ENCODE measurements around the gene IQGAP2.
"Not testable (repeated sequence)": the region's sequence is repeated elsewhere in the genome, so short reads cannot be mapped to it uniquely, and the experiment has no call there.

Gene IQGAP2

DNA sequence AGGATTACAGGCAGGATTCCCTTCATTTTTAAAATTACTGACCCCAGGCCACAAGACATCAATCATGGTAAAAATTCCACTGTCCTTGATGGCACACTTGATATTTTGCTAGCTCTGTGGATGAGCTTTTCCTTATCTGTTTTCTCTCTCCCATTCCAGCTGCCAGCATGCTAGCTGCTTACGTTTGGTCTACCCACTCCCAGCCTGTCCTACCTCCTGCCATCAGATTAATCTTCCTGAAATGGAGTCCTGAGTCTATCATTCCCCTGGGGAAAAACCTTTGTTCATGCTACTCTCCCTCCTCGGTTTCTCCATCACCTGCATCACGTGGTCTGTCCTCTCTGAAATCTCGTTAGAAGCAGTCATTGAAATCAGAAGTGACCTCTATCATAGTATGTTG lies 111.2 kb downstream of the IQGAP2 start:
- FAIRE-seq = no peak

DNA sequence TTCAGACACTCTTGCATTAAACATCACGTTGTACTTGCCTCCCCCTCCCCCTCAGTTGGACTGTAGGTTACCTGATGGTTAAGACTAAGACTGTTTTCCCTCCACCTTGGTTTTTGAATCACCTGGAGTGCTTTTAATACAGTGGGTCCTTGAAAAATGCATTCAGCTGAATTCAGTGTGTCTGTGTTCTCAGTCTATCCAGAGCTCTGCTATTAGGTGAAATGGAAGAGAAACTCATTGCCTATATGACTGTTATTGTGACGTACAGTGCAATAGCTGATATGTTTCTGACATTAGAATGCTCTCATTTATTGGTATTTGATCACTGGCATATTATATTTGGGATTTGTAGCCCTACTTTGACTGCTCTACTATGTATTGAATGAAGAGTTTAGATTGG lies 111.6 kb downstream of the IQGAP2 start:
- FAIRE-seq = no peak

DNA sequence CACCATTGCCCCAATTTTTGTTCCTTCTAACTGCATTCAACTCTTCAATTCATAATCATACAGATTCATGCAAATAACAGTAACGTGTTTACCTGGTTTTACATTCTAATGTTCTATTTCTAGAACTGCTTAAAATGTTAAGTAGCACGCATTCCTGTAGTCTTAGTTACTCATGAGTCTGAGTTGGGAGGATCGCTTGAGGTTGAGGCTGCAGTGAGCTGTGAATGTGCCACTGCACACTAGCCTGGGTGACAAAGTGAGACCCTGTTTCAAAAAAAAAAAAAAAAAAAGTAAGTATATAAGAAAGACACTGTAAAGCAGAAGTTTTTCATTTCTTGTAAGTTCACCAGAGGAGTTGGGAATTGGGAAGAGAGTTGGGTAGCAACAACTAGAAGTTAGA lies 114.2 kb downstream of the IQGAP2 start:
- FAIRE-seq = no peak

DNA sequence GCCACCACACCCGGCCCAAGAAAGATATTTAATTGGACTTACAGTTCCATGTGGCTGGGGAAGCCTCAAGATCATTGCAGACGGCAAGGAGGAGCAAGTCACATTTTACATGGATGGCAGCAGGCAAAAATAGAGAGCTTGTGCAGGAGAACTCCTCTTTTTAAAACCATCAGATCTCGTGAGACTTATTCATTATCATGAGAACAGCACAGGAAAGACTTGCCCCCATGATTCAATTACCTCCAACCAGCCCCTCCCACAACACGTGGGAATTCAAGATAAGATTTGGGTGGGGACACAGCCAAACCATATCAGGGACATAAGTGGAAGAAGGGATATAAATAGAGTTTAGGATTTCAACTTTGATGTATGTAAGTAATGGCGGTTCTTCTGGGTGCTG lies 115.2 kb downstream of the IQGAP2 start:
- FAIRE-seq = not testable (repeated sequence)

DNA sequence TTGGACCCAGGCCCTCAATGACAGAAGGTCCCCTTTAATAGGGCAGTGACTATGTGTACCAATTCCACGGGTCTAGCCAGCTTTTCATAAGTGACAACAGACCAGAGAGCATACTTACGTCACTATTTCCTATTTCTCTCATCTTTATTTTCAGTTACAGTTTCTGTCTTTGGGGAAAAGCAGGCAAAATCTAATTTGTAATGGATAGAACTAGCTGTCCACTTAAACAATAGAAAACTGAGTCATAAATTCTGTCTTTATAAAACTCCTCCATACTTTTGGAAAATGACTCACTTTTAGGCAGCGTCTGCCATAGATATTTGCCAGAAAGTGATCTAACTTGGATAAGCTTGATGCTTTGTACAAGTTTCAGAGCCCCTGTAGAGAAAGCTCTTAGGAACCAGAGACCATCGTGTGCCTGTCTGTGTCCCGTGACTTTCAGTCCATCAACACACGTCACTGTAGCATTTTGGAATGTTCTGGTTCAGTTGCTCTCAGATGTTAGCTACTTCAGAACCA lies 118.2 kb downstream of the IQGAP2 start:
- FAIRE-seq = no peak

DNA sequence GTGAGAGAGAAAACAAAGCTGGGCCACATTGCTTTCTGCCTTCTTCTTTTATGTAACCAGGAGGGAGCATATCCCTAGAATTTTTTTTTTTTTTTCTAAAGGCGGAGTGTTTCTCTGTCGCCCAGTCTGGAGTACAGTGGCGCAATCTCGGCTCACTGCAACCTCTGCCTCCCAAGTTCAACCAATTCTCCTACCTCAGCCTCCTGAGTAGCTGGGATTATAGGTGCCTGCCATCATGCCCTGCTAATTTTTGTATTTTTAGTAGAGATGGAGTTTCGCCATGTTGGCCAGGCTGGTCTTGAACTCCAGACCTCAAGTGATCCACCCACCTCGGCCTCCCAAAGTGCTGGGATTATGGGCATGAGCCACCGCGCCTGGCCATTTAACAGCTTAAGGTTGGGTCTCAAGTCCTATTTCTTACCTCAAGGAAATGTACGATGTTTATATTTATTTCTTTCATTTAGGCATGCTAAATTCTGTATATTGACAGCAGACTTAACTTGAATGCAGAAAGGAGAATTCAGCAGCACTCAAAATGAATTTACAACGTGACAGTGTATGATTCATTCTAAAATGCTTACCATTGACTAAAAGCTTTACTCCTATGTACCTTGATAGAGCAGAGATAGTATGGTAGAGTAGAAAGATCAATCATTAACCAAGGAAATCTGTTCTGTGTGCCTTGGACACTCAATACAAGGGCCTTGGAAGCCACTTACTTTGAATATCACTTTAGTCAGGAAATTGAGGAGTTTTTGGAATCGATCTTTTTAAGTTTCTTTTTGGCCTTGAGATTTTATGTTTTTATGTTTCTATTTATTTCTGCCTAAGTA lies 119.2 kb downstream of the IQGAP2 start:
- FAIRE-seq = no peak

DNA sequence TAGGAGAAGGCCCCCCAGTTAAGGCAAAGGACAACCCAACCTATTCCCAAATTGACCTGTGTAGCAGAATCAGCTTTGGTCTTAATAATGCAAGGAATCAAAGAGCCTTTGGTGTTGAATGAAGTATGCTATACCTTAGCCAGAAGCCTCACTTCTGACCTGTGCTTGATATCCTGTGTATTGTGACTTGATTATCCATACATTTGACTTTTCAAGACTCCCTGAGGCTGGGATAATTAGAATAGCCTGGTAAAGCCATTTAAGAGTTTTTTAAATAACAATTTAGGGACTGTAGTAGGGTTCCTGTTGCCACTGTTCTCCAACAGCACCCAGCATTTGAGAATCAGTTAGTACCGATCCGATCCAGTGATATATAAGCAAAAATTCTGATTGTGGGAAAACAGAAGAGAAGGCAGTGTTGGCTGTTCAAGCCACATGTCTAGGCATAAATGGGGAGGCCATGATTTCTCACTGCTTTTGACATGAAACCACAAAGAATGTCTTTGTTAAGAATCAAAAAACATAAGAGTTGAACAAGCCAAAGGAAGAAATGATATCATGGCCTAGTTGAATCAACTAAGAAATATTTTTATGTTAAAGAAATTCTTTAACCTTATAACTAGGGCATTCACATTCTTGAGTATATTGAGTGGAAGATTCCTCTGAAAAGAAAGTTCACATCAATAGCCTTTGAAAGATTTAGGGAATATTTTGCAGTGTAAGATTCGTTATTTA lies 121.2 kb downstream of the IQGAP2 start:
- no peak for FAIRE-seq

DNA sequence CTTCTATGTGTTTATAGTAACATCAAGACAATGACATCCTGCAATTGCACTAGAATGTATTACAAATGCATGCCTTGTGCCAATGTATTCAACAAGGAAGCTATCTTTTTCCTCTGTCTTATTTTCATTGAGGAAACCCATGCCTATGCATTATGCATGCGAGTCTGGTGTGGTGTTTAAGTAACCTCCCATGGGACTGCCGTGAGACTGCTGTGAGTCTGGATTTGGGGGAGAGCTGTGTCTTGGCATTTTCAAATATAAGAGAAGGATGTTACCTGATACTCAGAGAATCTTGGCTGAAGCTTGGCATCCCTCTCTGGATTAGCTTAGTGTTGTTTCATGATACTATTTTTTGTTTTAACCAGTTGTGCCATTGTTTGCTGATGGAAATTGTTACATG lies 121.8 kb downstream of the IQGAP2 start:
- FAIRE-seq = no peak

DNA sequence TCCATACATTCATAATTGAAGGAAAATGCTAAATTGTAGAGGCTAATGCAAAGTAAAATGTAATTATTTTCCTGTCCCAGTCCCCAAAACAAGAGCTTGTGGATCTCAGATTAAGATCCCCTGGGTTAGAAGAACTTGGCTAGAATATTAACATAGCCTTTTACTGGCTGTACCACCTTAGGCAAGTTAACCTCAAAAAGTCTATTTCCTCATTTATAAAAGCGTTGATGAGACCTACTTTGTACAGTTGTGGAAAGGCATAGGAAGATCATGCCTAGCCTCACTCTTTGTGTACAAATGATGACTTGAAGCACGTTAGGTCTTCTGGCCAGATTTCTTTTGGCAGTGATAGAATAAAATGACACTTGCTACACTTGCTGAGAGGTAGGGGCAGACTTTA lies 122.9 kb downstream of the IQGAP2 start:
- no peak for FAIRE-seq

DNA sequence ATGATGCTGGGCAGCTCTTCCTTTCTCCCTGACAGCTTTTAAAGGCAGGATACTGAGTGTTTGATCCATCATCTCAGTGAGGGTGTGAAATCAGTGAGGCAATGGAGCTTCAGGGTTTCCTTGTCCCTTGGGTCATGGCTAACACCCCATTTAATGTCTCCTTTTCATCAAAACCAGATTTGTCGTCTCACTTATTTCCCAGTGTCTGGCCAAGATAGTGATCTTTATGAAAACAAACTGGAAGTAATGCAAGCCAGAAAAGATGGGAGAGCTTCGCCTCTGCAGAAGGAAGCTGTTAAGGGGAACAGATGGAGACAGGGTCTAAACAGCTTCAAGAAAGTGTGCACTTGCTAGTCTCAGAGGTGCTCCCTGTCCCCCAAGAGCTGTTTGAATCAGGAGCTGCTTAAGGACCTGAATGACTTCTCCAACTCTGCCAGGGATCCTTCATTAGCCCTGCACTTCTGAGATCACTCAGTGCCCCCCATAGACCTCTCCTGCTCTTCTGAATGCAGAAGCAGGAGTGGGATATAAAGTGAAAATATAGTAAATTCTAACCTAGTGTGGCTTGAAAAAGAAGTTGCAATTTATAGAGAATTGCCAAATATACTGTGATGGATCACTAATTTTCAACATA lies 124.0 kb downstream of the IQGAP2 start:
- no peak for FAIRE-seq

DNA sequence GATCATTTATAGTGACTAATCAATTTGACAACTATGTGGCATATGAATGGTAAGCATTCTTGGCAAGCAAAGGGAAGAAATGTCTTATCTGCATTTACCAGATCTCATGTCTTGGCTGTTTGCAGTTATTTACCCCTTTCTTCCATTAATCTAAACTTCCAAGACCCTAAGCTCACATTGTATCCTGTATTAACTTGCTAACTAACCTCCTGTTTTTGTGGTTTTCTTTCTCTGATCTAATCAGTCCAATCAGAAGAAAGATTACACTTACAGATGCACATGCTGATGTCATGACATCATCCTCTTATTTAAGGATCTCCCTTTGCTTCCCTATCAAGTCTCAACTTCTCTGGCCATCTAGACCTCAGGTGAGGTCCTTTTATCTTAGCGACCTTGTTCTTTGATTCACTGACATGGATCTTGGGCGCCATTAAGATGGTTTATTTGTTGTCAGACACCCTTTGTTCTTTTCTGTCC lies 124.6 kb downstream of the IQGAP2 start:
- FAIRE-seq = no peak

DNA sequence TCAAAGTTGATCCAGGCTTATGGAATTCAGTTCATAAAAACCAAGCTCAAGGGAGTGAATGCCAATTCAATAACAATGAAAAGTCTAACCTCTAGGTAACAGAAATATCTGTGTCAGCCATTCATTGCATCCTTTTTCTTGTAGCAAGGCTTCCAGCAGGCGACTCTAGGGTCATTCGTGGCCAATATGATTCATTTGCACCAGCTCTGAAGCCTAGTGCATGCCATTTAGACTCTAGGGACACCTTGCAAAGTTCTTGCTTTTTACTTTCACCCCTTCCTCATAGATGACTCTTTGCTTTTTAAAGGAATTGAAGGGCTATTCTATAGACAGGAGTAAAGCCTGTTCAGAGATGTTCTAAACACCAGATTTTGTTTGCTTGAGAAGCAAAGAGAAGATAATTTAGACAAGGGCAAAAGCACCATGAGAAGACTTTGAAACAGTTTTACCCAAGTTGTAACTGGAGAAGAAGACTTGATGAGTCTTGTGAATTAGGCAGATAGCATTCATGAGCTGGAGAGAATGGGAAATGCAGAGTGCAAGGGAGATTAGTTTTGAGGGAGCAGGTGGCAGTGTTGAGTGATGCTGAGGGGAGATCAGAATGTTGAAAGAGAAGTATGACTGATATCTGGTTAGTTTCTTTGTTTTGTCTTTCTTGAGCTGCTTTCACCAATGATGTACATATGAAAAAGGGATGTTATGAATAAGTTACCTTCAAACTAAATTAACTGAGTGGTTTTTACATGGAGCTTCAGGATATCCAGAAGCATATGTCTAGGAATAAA lies 125.7 kb downstream of the IQGAP2 start:
- FAIRE-seq = no peak

DNA sequence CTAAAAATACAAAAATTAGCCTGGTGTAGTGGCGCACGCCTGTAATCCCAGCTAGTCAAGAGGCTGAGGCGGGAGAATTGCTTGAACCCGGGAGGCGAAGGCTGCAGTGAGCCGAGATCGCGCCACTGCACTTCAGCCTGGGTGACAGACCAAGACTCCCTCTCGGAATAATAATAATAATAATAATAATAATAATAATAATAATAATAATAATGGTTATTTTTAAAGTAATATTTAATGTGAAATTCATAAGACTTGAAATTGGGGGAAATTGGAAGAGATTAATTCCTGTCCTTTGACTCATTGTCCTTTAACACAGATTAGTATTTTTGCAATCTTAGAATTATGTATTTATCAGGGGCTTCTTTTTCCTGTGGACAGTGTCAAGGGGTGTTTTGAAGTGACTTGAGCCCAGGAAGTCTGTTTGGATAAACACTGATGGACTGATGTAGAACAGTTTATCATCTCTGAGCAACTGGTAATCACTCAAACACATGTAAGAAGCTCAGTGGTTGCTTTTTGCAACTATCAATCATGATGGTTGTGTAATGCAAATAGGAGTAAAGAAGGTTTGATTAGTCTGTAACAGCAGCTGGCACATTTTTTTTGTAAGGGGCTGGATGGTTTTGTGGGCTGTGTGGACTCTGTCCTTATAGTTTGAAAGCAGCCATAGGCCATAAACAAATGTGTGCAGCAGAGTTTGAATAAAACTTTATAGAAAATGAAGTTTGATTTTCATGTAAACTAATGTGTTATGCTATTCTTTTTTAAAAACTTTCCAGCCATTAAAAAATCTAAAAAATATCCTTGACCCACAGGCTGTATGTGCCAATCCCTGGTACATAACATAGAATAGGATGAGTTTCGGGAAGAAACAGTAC lies 126.6 kb downstream of the IQGAP2 start:
- no peak for FAIRE-seq

DNA sequence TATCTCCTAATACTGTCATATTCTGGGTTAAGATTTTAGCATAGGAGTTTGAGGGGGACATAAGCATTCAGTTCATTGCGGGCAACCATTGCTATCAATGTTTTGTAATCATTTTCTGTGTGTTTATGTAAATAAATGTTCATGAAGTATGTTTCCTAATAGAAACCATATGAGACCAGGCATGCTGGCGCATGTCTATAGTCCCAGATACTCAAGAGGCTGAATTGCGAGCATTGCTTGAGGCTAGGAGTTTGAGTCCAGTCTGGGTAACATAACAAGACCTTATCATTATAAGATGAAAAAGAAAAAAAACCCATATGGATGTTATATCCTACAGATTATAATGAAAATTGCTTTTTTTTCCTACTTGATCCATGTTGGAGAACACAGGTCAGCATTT lies 129.0 kb downstream of the IQGAP2 start:
- FAIRE-seq = no peak

DNA sequence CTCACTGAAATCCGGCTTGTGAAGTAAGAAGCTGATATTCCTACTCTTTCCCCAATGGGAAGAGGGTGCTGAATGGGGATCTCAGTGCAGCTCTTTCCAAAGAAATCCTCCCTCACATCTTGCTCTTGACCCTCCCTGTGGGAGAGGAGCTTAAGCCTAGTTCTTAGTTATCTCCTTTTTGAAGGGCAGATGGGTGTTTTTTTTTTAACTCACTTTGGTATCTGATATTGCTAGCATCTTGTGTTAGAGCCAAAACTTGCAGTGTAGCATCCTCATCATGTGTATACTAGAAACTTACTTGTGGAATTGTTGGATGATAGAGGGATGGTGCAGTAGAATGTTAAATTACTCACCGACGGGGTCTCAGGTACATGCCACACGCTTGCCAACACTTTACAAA lies 129.9 kb downstream of the IQGAP2 start:
- no peak for FAIRE-seq

DNA sequence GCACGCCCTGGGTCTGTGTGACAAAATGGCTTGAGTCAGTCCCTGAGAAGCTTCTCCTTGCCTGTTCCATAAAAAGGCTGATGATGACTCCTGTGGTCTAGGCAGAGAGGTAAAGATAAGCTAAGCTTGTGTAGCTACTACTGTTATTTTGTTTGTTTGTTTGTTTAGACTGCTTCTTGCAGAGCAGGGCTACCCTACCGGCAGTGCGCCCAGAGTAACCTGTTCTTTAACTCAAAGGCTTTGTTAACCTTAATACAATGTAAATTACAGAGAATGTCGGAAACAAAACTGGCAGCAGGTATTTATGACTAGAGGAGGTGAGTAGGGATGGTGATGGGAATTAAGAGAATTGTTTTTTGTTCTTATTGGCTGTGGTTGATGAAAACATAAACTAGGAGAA lies 132.5 kb downstream of the IQGAP2 start:
- no peak for FAIRE-seq

DNA sequence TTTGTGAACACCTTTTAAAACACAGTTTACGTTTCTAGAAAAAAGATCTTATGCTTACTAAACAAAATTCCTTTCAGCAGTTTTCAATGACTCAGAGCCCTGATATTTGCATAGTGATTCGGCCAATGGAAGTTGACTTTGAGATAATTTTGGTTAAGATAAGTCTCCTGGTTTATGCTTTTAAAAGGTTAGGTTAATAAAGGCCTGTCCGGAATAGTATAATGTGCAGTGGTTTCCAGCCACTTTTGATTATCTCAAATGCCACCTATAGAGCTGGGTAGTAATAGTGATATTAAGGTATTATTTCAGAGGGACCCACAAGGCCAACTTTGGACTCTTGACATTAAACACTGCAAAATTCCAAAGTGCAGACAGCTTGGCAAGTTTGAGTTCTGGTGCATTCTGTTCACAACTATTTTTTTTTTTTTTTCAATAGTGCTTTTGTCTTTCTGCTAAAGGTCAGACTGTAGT lies 134.0 kb downstream of the IQGAP2 start:
- FAIRE-seq = no peak

DNA sequence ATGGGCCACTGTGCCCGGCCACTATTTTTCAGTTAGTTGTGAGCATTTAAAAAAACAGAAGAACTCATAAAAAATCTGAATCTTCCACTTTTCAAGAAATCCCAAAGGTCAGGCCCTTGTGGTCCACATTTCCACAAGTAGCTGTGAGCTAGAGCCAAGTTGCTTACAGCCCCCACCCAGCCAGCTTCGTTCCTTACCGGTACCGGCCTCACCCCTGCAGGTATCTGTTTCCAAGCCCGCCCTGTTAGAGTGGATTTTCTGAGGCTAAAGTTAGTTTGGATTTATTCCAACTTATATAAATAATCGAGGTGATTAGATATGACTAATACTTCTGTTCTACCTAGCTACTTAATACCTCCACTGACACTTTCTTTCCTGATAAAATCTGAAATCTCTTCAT lies 139.2 kb downstream of the IQGAP2 start:
- FAIRE-seq = no peak

DNA sequence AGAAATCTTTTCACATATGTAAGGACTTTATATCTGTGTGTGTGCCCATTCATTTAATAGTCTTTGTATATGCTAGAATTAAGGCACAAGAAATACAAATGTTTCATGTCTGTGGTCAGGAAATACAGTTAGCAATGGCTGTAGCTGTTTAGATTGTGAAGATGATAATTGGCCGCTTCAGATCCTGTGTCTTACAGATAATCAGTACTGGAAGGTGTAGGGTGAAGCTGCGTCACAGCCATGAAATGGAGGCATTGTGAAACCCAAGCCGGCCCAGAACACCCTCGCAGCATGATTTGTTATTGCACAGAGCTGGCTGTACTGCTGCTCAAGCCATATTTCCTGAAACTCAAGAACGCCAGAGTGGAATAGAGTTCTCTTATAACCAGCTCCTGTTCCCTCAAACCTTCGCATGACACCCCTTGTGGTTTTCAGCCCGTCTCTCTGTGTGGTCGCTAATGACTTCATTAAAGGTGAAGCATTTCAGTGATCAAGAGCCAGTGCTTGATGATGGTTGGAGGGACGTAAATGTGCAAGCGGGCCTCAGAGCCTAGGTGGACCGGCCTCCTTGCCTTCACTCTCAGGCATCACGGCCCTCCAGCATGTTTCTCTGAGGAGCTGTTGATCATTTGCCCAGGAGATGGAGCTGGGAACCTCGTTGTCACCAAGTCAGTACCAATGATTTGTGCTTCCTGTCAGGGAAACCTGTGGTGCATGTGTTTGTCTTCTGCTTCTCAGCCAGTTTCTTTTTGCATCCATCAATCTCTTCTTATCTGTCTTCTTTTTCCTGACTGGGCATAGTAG lies 140.0 kb downstream of the IQGAP2 start:
- FAIRE-seq = no peak

DNA sequence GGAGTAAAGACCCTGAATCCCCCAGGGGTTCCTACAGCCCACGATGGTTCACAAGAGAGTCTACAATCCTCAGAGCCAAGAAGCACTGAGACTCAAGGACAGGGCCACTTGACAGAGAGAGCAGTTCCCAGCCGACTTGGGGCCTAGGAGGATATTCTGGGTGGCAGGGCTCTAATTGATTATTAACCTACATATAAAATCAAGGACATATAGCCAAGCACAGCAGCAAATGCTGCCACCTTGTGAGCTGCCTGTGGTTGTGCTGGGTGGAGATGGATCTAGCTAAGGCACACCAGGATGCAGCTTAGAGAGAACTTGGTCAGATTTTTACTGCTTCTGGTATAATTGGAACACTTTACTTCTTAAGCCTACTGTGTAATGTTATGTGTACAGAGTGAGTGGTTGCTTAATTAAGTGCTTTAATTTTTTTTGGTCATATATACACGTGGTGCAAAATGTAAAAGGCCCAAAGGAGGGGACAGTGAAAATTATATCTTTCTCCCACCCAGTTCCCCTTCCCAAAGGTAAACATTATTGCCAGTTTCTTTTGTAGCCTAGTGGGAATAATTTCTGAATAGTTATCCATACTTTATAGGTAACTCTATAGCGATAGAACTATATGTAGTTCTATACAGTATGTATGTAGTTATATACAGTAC lies 141.3 kb downstream of the IQGAP2 start:
- no peak for FAIRE-seq

Data from TTC549 (cell line).